ENCODE results near the gene ZNF783.
A peak's percentile ranks its signal among the peaks of the same experiment; 100 is the strongest.

ZNF783 gene

DNA sequence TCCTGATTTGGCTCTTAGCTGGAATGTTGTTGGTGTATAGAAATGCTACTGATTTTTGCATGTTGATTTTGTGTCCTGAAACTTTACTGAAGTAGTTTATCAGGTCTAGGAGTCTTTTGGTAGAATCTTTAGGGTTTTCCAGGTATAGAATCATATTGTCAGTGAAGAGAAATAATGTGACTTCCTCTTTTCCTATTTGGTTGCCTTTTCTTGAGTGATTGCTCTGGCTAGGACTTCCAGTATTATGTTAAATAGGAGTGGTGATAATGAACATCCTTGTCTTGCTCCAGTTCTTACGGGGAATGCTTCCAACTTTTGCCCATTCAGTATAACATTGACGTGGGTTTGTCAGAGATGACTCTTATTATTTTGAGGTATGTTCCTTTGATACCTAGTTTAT, 52.0 kb downstream of the ZNF783 start:
- POLR2A ChIA-PET, result no interaction called here
- CTCF ChIA-PET, result no interaction called here
- DNase-seq (ENCODE audit: extremely low spot score), result no peak
- TF ChIP-seq ARNT (IDR thresholded peaks at IDR 0.05) (no peak), HDGF (IDR thresholded peaks at IDR 0.05; ENCODE audit: borderline replicate concordance) (no peak), FOXK2 (IDR thresholded peaks at IDR 0.05) (no peak), CTBP1 (IDR thresholded peaks at IDR 0.05; ENCODE audit: borderline replicate concordance) (no peak), NFRKB (IDR thresholded peaks at IDR 0.05) (no peak)

GRCh38 chr7:149316606-149317005, 54.6 kb downstream of the ZNF783 start:
- no peak for DNase-seq (ENCODE audit: extremely low spot score)
- TF ChIP-seq LEF1 (IDR thresholded peaks at IDR 0.05; ENCODE audit: borderline replicate concordance), result no peak
- no peak for TF ChIP-seq ZNF384 (IDR thresholded peaks at IDR 0.05)
- TF ChIP-seq TARDBP (IDR thresholded peaks at IDR 0.05), result no peak
- no peak for TF ChIP-seq FOXM1 (IDR thresholded peaks at IDR 0.05; ENCODE audit: borderline replicate concordance)
- ChIA-PET POLR2A (no interaction called here), CTCF (no interaction called here)

DNA sequence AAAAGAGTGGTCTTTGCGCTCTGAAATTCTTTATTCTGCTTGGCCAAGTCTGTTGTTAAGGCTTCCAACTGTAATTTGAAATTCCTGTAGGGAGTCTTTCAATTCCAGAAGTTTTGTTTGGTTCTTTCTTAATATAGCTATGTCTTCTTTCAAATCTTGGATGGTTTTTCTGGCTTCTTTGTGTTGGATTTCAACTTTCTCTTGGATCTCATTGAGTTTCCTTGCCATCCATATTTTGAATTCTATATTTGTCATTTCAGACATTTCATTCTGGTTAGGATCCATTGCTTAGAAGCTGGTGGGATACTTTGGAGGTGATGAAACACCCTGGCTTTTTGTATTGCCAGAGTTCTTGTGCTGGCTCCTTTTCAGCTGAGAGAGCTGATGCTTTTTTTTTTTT, 55.5 kb downstream of the ZNF783 start:
- no peak for DNase-seq (ENCODE audit: extremely low spot score)
- ChIA-PET CTCF (interaction anchor here (0.6 kb wide), 1 partner anchor 32 kb away, joined by 3 read pairs; no protein-coding TSS in a partner anchor), POLR2A (no interaction called here)
- TF ChIP-seq FOXM1 (IDR thresholded peaks at IDR 0.05; ENCODE audit: borderline replicate concordance), result no peak
- TF ChIP-seq BHLHE40 (IDR thresholded peaks at IDR 0.05; ENCODE audit: borderline replicate concordance), result no peak
- TF ChIP-seq LEF1 (IDR thresholded peaks at IDR 0.05; ENCODE audit: borderline replicate concordance), result no peak
- no peak for TF ChIP-seq FOXK2 (IDR thresholded peaks at IDR 0.05)
- TF ChIP-seq CTBP1 (IDR thresholded peaks at IDR 0.05; ENCODE audit: borderline replicate concordance), result no peak
- TF ChIP-seq SP1 (IDR thresholded peaks at IDR 0.05), result no peak
- TF ChIP-seq TARDBP (IDR thresholded peaks at IDR 0.05), result no peak
- TF ChIP-seq SUZ12 (IDR thresholded peaks at IDR 0.05), result no peak
- TF ChIP-seq, protein P1, sequence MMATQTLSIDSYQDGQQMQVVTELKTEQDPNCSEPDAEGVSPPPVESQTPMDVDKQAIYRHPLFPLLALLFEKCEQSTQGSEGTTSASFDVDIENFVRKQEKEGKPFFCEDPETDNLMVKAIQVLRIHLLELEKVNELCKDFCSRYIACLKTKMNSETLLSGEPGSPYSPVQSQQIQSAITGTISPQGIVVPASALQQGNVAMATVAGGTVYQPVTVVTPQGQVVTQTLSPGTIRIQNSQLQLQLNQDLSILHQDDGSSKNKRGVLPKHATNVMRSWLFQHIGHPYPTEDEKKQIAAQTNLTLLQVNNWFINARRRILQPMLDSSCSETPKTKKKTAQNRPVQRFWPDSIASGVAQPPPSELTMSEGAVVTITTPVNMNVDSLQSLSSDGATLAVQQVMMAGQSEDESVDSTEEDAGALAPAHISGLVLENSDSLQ (IDR thresholded peaks at IDR 0.05), result no peak
- TF ChIP-seq ZNF384 (IDR thresholded peaks at IDR 0.05), result no peak
- TF ChIP-seq L3MBTL2 (conservative IDR thresholded peaks at IDR 0.05), result no peak
- TF ChIP-seq NFRKB (IDR thresholded peaks at IDR 0.05), result no peak
- TF ChIP-seq FOXA1 (IDR thresholded peaks at IDR 0.05), result no peak
- TF ChIP-seq ELF4 (IDR thresholded peaks at IDR 0.05), result no peak
- TF ChIP-seq ARNT (IDR thresholded peaks at IDR 0.05), result no peak
- no peak for TF ChIP-seq HDGF (IDR thresholded peaks at IDR 0.05; ENCODE audit: borderline replicate concordance)

GRCh38 chr7:149317986-149318672, 56.1 kb downstream of the ZNF783 start:
- ChIA-PET POLR2A (no interaction called here), CTCF (interaction anchor here (0.6 kb wide), 1 partner anchor 33 kb away, joined by 3 read pairs; no protein-coding TSS in a partner anchor)

GRCh38 chr7:149319376-149319775, 57.4 kb downstream of the ZNF783 start:
- TF ChIP-seq ZNF384 (IDR thresholded peaks at IDR 0.05) (no peak), LEF1 (IDR thresholded peaks at IDR 0.05; ENCODE audit: borderline replicate concordance) (no peak), CTBP1 (IDR thresholded peaks at IDR 0.05; ENCODE audit: borderline replicate concordance) (no peak), TARDBP (IDR thresholded peaks at IDR 0.05) (no peak), BHLHE40 (IDR thresholded peaks at IDR 0.05; ENCODE audit: borderline replicate concordance) (no peak), SUZ12 (IDR thresholded peaks at IDR 0.05) (no peak), FOXM1 (IDR thresholded peaks at IDR 0.05; ENCODE audit: borderline replicate concordance) (no peak), ARNT (IDR thresholded peaks at IDR 0.05) (no peak), NFRKB (IDR thresholded peaks at IDR 0.05) (no peak), ELF4 (IDR thresholded peaks at IDR 0.05) (no peak), HDGF (IDR thresholded peaks at IDR 0.05; ENCODE audit: borderline replicate concordance) (no peak), L3MBTL2 (conservative IDR thresholded peaks at IDR 0.05) (no peak), FOXK2 (IDR thresholded peaks at IDR 0.05) (no peak), SP1 (IDR thresholded peaks at IDR 0.05) (no peak), FOXA1 (IDR thresholded peaks at IDR 0.05) (no peak)
- TF ChIP-seq, protein P1 (IDR thresholded peaks at IDR 0.05), result no peak
- ChIA-PET POLR2A (no interaction called here), CTCF (no interaction called here)
- no peak for DNase-seq (ENCODE audit: extremely low spot score)

More at GRCh38 chr7:149317986-149318672, 56.1 kb downstream of the ZNF783 start:
- DNase-seq (ENCODE audit: extremely low spot score), result peak; percentile 55
- TF ChIP-seq LEF1 (IDR thresholded peaks at IDR 0.05; ENCODE audit: borderline replicate concordance) (no peak), NFRKB (IDR thresholded peaks at IDR 0.05) (no peak), ZNF384 (IDR thresholded peaks at IDR 0.05) (no peak), ELF4 (IDR thresholded peaks at IDR 0.05) (no peak), TARDBP (IDR thresholded peaks at IDR 0.05) (no peak), CTBP1 (IDR thresholded peaks at IDR 0.05; ENCODE audit: borderline replicate concordance) (no peak), ARNT (IDR thresholded peaks at IDR 0.05) (no peak), SUZ12 (IDR thresholded peaks at IDR 0.05) (no peak), FOXA1 (IDR thresholded peaks at IDR 0.05) (no peak), FOXK2 (IDR thresholded peaks at IDR 0.05) (no peak), HDGF (IDR thresholded peaks at IDR 0.05; ENCODE audit: borderline replicate concordance) (no peak), SP1 (IDR thresholded peaks at IDR 0.05) (no peak), BHLHE40 (IDR thresholded peaks at IDR 0.05; ENCODE audit: borderline replicate concordance) (no peak), FOXM1 (IDR thresholded peaks at IDR 0.05; ENCODE audit: borderline replicate concordance) (no peak), L3MBTL2 (conservative IDR thresholded peaks at IDR 0.05) (no peak)
- TF ChIP-seq, protein P1 (IDR thresholded peaks at IDR 0.05), result no peak

All from HEK293T (cell line).